ENCODE data around the gene KCTD6. TPM values are rescaled to one million over a fixed set of nuclear protein-coding genes. Genes with fewer than 3 reads are reported as not detected.

The KCTD6 gene
- polyA plus RNA-seq, 1 donor from 2014 or later: 64.0 TPM

GRCh38 chr3:58485801-58486435, 6.0 kb upstream of the KCTD6 start:
- Histone ChIP-seq H4K20me1 (ENCODE audit: insufficient read depth) (no peaks in the 10 kb centered on the region), H3K79me2 (replicated peaks; ENCODE audit: insufficient read depth, low read length) (no peaks in the 10 kb centered on the region), H3K9ac (ENCODE audit: low read length) (no peak overlapping the region), H3K4me3 (ENCODE audit: low read length) (no peak overlapping the region), H3K27ac (ENCODE audit: low read length) (no peak overlapping the region), H3K4me2 (ENCODE audit: low read length) (no peak overlapping the region), H3K27me3 (ENCODE audit: insufficient read depth, low read depth, low read length) (no peaks in the 10 kb centered on the region), H3K9me3 (ENCODE audit: low read length) (no peaks in the 10 kb centered on the region), H2AFZ (ENCODE audit: low read depth, low read length) (no peak overlapping the region), H3K9me2 (ENCODE audit: insufficient read depth, low read length) (no peaks in the 10 kb centered on the region), H3K36me3 (ENCODE audit: insufficient read depth, low read length) (no peaks in the 10 kb centered on the region), H3F3A (ENCODE audit: insufficient read depth, low read length, poor library complexity, severe bottlenecking) (no peaks in the 10 kb centered on the region)
- TF ChIP-seq MXI1 (conservative IDR thresholded peaks at IDR 0.05; ENCODE audit: poor library complexity, severe bottlenecking) (no peak), EP300 (conservative IDR thresholded peaks at IDR 0.05; ENCODE audit: poor library complexity, severe bottlenecking) (no peak), REST (IDR thresholded peaks at IDR 0.05; ENCODE audit: borderline replicate concordance) (no peak), POLR2AphosphoS5 (IDR thresholded peaks at IDR 0.05) (no peak), CTCF (IDR thresholded peaks at IDR 0.05; ENCODE audit: poor library complexity, severe bottlenecking) (no peak), EZH2 (IDR thresholded peaks at IDR 0.05; ENCODE audit: borderline replicate concordance, insufficient read depth, low read length, poor library complexity, severe bottlenecking) (no peak), SMC3 (conservative IDR thresholded peaks at IDR 0.05; ENCODE audit: poor library complexity) (no peak), TAF1 (IDR thresholded peaks at IDR 0.05; ENCODE audit: low read depth) (no peak), RAD21 (conservative IDR thresholded peaks at IDR 0.05) (no peak)

GRCh38 chr3:58487140-58487886, 4.6 kb upstream of the KCTD6 start:
- H3K4me3 ChIP-seq (ENCODE audit: low read length): no peak overlapping the region
- no peaks in the 10 kb centered on the region for H3K9me2 ChIP-seq (ENCODE audit: insufficient read depth, low read length)
- no peaks in the 10 kb centered on the region for H4K20me1 ChIP-seq (ENCODE audit: insufficient read depth)
- H3K36me3 ChIP-seq (ENCODE audit: insufficient read depth, low read length): no peaks in the 10 kb centered on the region
- H3K4me2 ChIP-seq (ENCODE audit: low read length): no peak overlapping the region
- H2AFZ ChIP-seq (ENCODE audit: low read depth, low read length): no peak overlapping the region
- TF ChIP-seq MXI1 (conservative IDR thresholded peaks at IDR 0.05; ENCODE audit: poor library complexity, severe bottlenecking) (no peak), TAF1 (IDR thresholded peaks at IDR 0.05; ENCODE audit: low read depth) (no peak), POLR2AphosphoS5 (IDR thresholded peaks at IDR 0.05) (no peak), REST (IDR thresholded peaks at IDR 0.05; ENCODE audit: borderline replicate concordance) (no peak), RAD21 (conservative IDR thresholded peaks at IDR 0.05) (no peak), SMC3 (conservative IDR thresholded peaks at IDR 0.05; ENCODE audit: poor library complexity) (no peak), EP300 (conservative IDR thresholded peaks at IDR 0.05; ENCODE audit: poor library complexity, severe bottlenecking) (no peak), EZH2 (IDR thresholded peaks at IDR 0.05; ENCODE audit: borderline replicate concordance, insufficient read depth, low read length, poor library complexity, severe bottlenecking) (no peak), CTCF (IDR thresholded peaks at IDR 0.05; ENCODE audit: poor library complexity, severe bottlenecking) (no peak)
- H3K79me2 ChIP-seq (replicated peaks; ENCODE audit: insufficient read depth, low read length): no peaks in the 10 kb centered on the region
- H3F3A ChIP-seq (ENCODE audit: insufficient read depth, low read length, poor library complexity, severe bottlenecking): no peaks in the 10 kb centered on the region
- H3K9ac ChIP-seq (ENCODE audit: low read length): no peak overlapping the region
- H3K9me3 ChIP-seq (ENCODE audit: low read length): no peaks in the 10 kb centered on the region
- no peaks in the 10 kb centered on the region for H3K27me3 ChIP-seq (ENCODE audit: insufficient read depth, low read depth, low read length)
- no peak overlapping the region for H3K27ac ChIP-seq (ENCODE audit: low read length)

Measured in neural cell (in vitro differentiated cells).